Naive thymus-derived CD8-positive, alpha-beta T cell (primary cell): ENCODE measurements around the gene TCF19. TPM values are rescaled to one million over a fixed set of nuclear protein-coding genes. Genes with fewer than 3 reads are reported as not detected.
A peak's percentile ranks its signal among the peaks of the same experiment; 100 is the strongest.

Experiments used
- ATAC-seq, 2 donors: fragments of 150-1000 bp; cut with Tn5 transposase in 1 of 2; sonication (Bioruptor Pico), chemical (Tn5 transposase) in 1 of 2; 1 replicate in 1 of 2; 2 replicates in 1 of 2; pipeline ENCODE4 v1.10.0; 2021; ENCODE audit warnings: mild to moderate bottlenecking in 2 of 2, moderate library complexity in 2 of 2
- POLR2A ChIA-PET: fragments of 350-600 bp; sonication (Branson Sonifier 250); formaldehyde crosslinking; loops from one replicate; lab custom pipeline; 2021; ENCODE audit warnings: antibody characterized with exemption; lab: Charles Lee
- DNase-seq, 10 donors: peaks; one replicate each; pipeline versions ENCODE4 v3.0.0 to v3.0.0-alpha.2; 2020 to 2022
- H3K27ac Mint-ChIP-seq, 10 donors: one replicate each; pipeline ENCODE4 v1.8.0; 2020 to 2022; ENCODE audit warnings: mild to moderate bottlenecking in 10 of 10, mixed read lengths in 10 of 10, moderate library complexity in 4 of 10, inconsistent platforms in 1 of 10
- H3K27me3 Mint-ChIP-seq, 5 donors: one replicate each; pipeline ENCODE4 v1.8.0; 2021 to 2022; ENCODE audit warnings: mixed read lengths in 5 of 5
- H3K36me3 Mint-ChIP-seq, 3 donors: one replicate each; pipeline ENCODE4 v1.8.0; 2020 to 2022; ENCODE audit warnings: mixed read lengths in 3 of 3, mild to moderate bottlenecking in 2 of 3, inconsistent platforms in 1 of 3
- H3K4me1 Mint-ChIP-seq, 4 donors: one replicate each; pipeline ENCODE4 v1.8.0; 2021 to 2022; ENCODE audit warnings: mixed read lengths in 4 of 4
- H3K4me3 Mint-ChIP-seq, 10 donors: one replicate each; pipeline ENCODE4 v1.8.0; 2020 to 2022; ENCODE audit warnings: mild to moderate bottlenecking in 10 of 10, mixed read lengths in 10 of 10, moderate library complexity in 6 of 10, inconsistent platforms in 1 of 10
- H3K9me3 Mint-ChIP-seq, 9 donors: one replicate each; pipeline ENCODE4 v1.8.0; 2020 to 2022; ENCODE audit warnings: mixed read lengths in 9 of 9, mild to moderate bottlenecking in 3 of 9, inconsistent platforms in 1 of 9, moderate library complexity in 1 of 9
- polyA plus RNA-seq, 3 donors: library from polyadenylated mRNA; unstranded; fragments of 300-500 nt; fragmentation: Illumina TruSeq; gene quantifications; one replicate each; pipeline ENCODE4 v1.2.3, GENCODE V29; 2021
- total RNA-seq, 8 experiments: library from RNA in 2 of 8; stranded (reverse) in 2 of 8; gene quantifications; one replicate each; pipeline ENCODE4 v1.2.3 and lab custom pipeline; 2021 to 2026

TCF19 gene
- total RNA-seq (10 to 100 TPM in 1 of 2 experiments, 1 to 10 TPM in 1; 9.3 to 10.2 TPM), polyA plus RNA-seq (1 to 10 TPM; 5.6 to 9.7 (median 8.4) TPM), total RNA-seq (lab: John Stamatoyannopoulos, UW) (8.2 to 26.7 (median 13.2) reads per million in 6 experiments)

DNA sequence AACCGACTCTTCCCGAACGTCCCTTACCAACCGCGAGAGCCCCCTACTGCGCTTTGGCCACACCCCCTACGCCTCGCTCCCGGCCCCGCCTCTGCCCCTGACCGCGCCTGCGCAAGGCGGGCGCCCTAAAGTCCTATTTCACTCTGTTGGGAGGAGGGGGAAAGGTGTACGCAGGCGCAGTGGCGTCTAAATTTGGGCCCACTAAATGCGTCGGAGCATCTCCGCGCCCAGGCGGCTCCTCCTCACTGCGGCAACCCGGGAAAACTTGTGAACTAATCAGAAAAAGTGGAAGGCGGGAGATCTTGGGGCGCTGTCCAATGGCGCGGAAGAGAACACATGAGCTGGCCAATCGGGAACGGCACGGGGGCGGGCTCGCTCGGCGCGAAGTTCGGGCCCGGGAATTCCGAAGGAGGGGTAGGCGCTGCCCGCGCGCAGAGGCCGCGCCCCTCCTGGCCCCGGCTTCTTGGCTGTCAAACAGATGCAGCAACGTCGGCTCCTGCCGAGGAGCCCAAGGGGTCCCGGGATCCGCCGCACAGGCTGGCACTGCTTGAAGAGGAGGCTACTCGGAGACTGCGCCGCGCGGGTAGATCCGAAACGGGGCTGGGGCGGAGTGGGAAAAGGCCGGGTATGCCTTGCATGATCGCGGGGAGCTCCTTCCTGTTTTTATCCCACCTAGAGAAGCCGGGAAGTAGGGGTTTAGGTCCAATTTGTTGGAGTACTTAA, at the start of gene TCF19:
TSS of gene TCF19 (plus strand) at position 450 of the 723 bp plus-strand sequence. CDS start 881 bp downstream, outside the sequence.
- H3K36me3 Mint-ChIP-seq = peaks cover 0 to 15% (median 12%) of the 10 kb centered on the region in 3 donors
- peak within 1 kb of the TSS; percentile 60 to 96 (median 88) for H3K27ac Mint-ChIP-seq
- POLR2A ChIA-PET = interaction anchor here (0.6 to 2.0 kb wide), 10 partner anchors 9 to 448 kb away, joined by 3 to 12 read pairs (median 4); no protein-coding TSS in a partner anchor
- peak within 1 kb of the TSS; percentile 83 to 100 (median 93) for H3K4me3 Mint-ChIP-seq
- H3K4me1 Mint-ChIP-seq = peaks cover 15 to 31% (median 24%) of the 10 kb centered on the region in 4 donors
- ATAC-seq = peak; percentile 94 to 95
- peak; percentile 95 to 100 (median 99) for DNase-seq
- H3K27me3 Mint-ChIP-seq = no peaks in the 10 kb centered on the region
- H3K9me3 Mint-ChIP-seq = no peaks in the 10 kb centered on the region

DNA sequence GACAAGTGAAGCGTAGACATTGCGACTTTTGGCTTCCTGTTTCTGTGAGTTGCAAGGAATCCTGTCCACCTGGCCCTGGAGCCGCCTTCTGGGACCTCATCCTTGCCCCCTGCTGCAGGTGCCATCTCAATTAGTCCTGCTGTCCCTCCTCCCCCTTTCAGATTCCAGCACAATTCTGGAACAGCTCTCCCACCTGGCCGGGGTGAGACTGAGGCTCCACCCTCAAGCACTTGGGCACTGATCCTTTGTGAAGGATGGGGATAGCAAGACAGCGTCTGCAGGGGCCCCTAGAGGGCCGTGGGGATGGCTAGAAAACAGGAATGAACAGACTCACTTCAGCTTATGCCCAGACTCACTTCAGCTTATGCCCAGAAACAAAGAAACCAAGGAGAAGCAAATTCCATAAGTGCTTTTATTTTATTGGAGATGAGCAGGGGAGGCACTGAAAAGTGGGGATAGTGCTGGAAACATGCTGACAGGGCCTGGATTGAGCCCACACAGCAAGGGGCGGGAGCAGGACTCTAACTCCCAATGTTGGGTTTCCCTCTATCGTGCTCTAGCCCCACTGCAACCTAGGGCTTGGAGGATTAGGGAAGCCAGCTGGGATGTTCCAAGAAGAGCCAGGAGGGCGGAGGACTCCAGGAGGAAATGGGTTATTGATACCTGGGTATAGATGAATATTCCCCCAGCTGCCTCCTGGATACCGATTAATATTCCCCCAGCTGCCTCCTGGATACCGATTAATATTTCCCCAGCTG, 47.4 kb upstream of the TCF19 start:
- Mint-ChIP-seq H3K27me3 (peaks cover 2 to 15% (median 8%) of the 10 kb centered on the region in 5 donors), H3K4me3 (no peak overlapping the region), H3K27ac (peak overlapping the region in 1 of 10 donors; percentile 1), H3K36me3 (no peaks in the 10 kb centered on the region), H3K4me1 (peaks cover 3 to 8% (median 5%) of the 10 kb centered on the region in 4 donors), H3K9me3 (no peaks in the 10 kb centered on the region)
- POLR2A ChIA-PET = interaction anchor here (1.2 kb wide), 1 partner anchor 20 kb away, joined by 4 read pairs; no protein-coding TSS in a partner anchor
- DNase-seq (no peak), ATAC-seq (no peak)

DNA sequence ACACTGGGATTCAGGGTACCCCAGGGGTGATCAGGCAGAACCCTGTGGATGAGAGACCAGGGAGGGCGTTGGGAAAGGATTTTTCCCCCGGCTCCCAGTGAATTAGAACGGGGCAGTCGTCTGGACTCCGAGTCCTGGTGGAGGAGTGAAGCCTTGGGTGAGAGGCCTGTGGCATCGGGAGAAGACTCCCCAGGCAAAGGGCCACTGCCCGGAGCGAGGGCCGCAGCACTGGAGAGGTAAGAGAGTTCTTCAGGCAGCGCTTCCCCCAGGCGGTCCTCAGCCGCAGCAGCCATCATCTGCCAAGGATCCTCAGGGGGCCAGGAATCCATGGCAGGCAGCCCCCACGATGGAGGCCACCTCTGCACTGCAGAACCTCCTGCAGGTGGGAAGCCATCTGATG, 46.7 kb upstream of the TCF19 start:
- ATAC-seq = no peak
- Mint-ChIP-seq H3K4me3 (no peak overlapping the region), H3K36me3 (no peaks in the 10 kb centered on the region), H3K9me3 (no peaks in the 10 kb centered on the region), H3K4me1 (peaks cover 3 to 8% (median 5%) of the 10 kb centered on the region in 4 donors), H3K27ac (no peak overlapping the region), H3K27me3 (peaks cover 2 to 15% (median 11%) of the 10 kb centered on the region in 5 donors)
- no peak for DNase-seq
- POLR2A ChIA-PET = interaction anchor here (1.2 kb wide), 1 partner anchor 21 kb away, joined by 4 read pairs; no protein-coding TSS in a partner anchor

DNA sequence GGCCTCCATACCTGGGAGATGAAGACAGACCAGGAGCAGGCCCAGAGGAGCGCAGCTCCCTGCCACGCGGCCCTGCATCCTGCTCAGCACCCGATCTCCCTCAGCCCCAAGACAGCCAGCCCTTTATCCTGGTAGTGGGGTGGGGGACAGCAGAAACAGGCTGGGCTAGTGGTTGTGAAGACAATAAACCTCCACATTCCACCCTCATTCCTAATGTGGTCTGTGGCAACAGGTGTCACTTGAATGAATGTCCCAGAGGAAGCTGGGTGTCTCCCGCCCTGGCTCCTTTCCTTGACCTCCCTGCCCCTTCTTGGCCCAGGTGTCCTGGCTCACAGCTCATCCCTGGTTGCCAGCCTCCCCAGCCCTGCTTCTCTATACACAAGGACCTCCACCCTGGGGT, 45.9 kb upstream of the TCF19 start, which contains the start of gene C6orf15:
TSS of gene C6orf15 (minus strand) at position 98 of the 400 bp plus-strand sequence. CDS start at position 78, 20 bp downstream.
- Mint-ChIP-seq H3K4me1 (peaks cover 3 to 8% (median 5%) of the 10 kb centered on the region in 4 donors), H3K9me3 (no peaks in the 10 kb centered on the region), H3K36me3 (no peaks in the 10 kb centered on the region), H3K4me3 (no peak within 1 kb of the TSS), H3K27ac (peak within 1 kb of the TSS in 4 of 10 donors; percentile 1 to 78 (median 10)), H3K27me3 (peaks cover 2 to 15% (median 11%) of the 10 kb centered on the region in 5 donors)
- POLR2A ChIA-PET = interaction anchor here (0.9 kb wide), 1 partner anchor 10 kb away, joined by 3 read pairs; no protein-coding TSS in a partner anchor
- DNase-seq = no peak
- ATAC-seq = no peak

- no peak for ATAC-seq
- H3K27ac Mint-ChIP-seq = peak overlapping the region in 1 of 10 donors; percentile 20
- no peak overlapping the region for H3K4me3 Mint-ChIP-seq
Measured at GRCh38 chr6:31113861-31114540, 44.4 kb upstream of the TCF19 start.

GRCh38 chr6:31114541-31114878, 43.9 kb upstream of the TCF19 start, which contains the start of gene PSORS1C1:
Gene PSORS1C1, plus strand, starts transcription at chr6:31114800. Its CDS starts 14,833 bp downstream, at chr6:31129633.
- DNase-seq (no peak), ATAC-seq (no peak)
- Mint-ChIP-seq H3K4me3 (no peak within 1 kb of the TSS), H3K36me3 (no peaks in the 10 kb centered on the region), H3K4me1 (peaks cover 3 to 8% (median 4%) of the 10 kb centered on the region in 4 donors), H3K9me3 (no peaks in the 10 kb centered on the region), H3K27ac (peak within 1 kb of the TSS in 3 of 10 donors; percentile 16 to 21 (median 20)), H3K27me3 (peaks cover 2 to 13% (median 11%) of the 10 kb centered on the region in 5 donors)
- POLR2A ChIA-PET = interaction anchor here (0.9 to 1.2 kb wide), 4 partner anchors 10 to 199 kb away, joined by 3 to 4 read pairs (median 3); no protein-coding TSS in a partner anchor

More at GRCh38 chr6:31113861-31114540, 44.4 kb upstream of the TCF19 start:
- no peaks in the 10 kb centered on the region for H3K9me3 Mint-ChIP-seq
- H3K27me3 Mint-ChIP-seq = peaks cover 2 to 15% (median 12%) of the 10 kb centered on the region in 5 donors
- DNase-seq = no peak
- no peaks in the 10 kb centered on the region for H3K36me3 Mint-ChIP-seq
- POLR2A ChIA-PET = interaction anchor here (0.9 kb wide), 2 partner anchors 16 to 20 kb away, joined by 3 read pairs; no protein-coding TSS in a partner anchor
- H3K4me1 Mint-ChIP-seq = peaks cover 3 to 8% (median 5%) of the 10 kb centered on the region in 4 donors

GRCh38 chr6:31114970-31115849, 43.2 kb upstream of the TCF19 start:
- H3K9me3 Mint-ChIP-seq = no peaks in the 10 kb centered on the region
- peaks cover 0 to 12% (median 6%) of the 10 kb centered on the region in 5 donors for H3K27me3 Mint-ChIP-seq
- peak overlapping the region in 2 of 10 donors; percentile 16 to 21 for H3K27ac Mint-ChIP-seq
- no peak overlapping the region for H3K4me3 Mint-ChIP-seq
- ATAC-seq (peak; percentile 63 to 72), DNase-seq (no peak)
- no peaks in the 10 kb centered on the region for H3K36me3 Mint-ChIP-seq
- H3K4me1 Mint-ChIP-seq = peaks cover 3 to 8% (median 4%) of the 10 kb centered on the region in 4 donors
- POLR2A ChIA-PET = interaction anchor here (0.9 to 1.2 kb wide), 4 partner anchors 11 to 200 kb away, joined by 3 to 4 read pairs (median 3); no protein-coding TSS in a partner anchor

GRCh38 chr6:31115941-31116560, 42.3 kb upstream of the TCF19 start:
- Mint-ChIP-seq H3K27me3 (peaks cover 0 to 12% (median 5%) of the 10 kb centered on the region in 5 donors), H3K4me1 (peaks cover 3 to 8% (median 4%) of the 10 kb centered on the region in 4 donors), H3K36me3 (no peaks in the 10 kb centered on the region), H3K9me3 (no peaks in the 10 kb centered on the region), H3K27ac (no peak overlapping the region), H3K4me3 (no peak overlapping the region)
- ATAC-seq (no peak), DNase-seq (no peak)
- POLR2A ChIA-PET = interaction anchor here (1.2 kb wide), 1 partner anchor 200 kb away, joined by 3 read pairs; no protein-coding TSS in a partner anchor

DNA sequence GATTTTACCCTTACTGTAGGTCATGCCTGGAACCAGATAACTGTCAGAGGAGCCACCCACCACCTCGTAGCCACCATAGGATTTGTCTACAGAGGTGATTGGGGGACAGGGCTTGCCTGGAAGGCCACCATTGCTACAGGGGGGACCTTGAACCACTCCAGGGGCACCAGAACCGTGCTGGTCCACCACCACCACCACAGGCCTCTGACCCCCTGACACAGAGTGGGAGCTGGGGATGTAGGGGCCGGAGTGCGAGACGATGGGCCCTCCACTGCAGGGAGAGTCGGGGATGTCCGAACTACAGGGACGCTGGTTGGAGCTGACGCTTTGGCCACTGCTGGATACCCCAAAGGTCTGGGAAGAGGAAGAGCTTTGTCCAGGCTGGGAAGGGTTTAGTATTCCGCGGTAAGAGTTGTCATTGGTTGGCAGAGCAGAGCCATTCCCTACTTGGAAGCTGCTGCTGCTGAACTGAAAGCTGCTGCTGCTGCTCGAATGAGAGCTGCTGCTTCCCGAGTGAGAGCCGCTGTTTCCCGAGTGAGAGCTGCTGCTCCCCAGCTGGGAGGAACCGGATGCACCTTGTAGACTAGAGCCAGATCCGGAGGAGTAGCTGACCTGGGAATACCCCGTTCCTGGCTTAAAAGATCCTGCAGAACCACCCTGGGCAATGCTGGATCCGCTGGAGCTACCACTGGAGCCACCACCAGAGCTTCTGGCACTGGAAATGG, 41.6 kb upstream of the TCF19 start:
- H3K4me3 Mint-ChIP-seq = no peak overlapping the region
- POLR2A ChIA-PET = no interaction called here
- H3K4me1 Mint-ChIP-seq = peaks cover 3 to 8% (median 4%) of the 10 kb centered on the region in 4 donors
- H3K36me3 Mint-ChIP-seq = no peaks in the 10 kb centered on the region
- H3K27ac Mint-ChIP-seq = no peak overlapping the region
- H3K9me3 Mint-ChIP-seq = no peaks in the 10 kb centered on the region
- no peak for ATAC-seq
- no peak for DNase-seq
- peaks cover 0 to 12% (median 4%) of the 10 kb centered on the region in 5 donors for H3K27me3 Mint-ChIP-seq

DNA sequence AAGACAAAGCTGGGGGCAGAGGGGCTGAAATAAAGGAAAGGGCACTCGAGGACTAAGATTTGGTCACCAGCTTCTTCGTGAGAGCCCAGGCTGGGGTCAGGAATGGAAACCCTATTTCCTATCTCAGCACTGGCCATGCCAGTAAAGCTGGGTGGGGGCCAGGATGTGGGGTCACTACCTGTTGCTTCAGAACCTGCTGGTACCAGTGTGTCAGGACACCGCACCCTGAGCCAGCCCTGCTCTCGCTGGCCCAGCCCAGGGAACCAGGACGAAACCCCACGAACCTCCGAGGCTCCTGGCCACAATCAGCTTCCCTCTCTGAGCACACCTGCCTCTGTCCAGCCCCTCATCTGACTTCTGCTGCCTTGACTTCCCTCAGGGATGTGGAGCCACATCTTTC, 40.2 kb upstream of the TCF19 start:
- no peaks in the 10 kb centered on the region for H3K9me3 Mint-ChIP-seq
- POLR2A ChIA-PET = no interaction called here
- no peaks in the 10 kb centered on the region for H3K36me3 Mint-ChIP-seq
- DNase-seq (no peak), ATAC-seq (no peak)
- H3K27me3 Mint-ChIP-seq = peaks cover 0 to 12% (median 2%) of the 10 kb centered on the region in 5 donors
- no peak overlapping the region for H3K27ac Mint-ChIP-seq
- no peak overlapping the region for H3K4me3 Mint-ChIP-seq
- H3K4me1 Mint-ChIP-seq = peaks cover 3 to 8% (median 4%) of the 10 kb centered on the region in 4 donors
